Stimulated activated CD4-positive, alpha-beta T cell treated with anti-CD3 and anti-CD28 coated beads, Interleukin-1b, Interleukin-23, amount 100 ng/mL, for 48 hours (primary cell): ENCODE results near the gene TPRA1.

Experiments used
- DNase-seq: peaks from one replicate; pipeline ENCODE4 v3.0.0-alpha.2; 2020

The TPRA1 gene

DNA sequence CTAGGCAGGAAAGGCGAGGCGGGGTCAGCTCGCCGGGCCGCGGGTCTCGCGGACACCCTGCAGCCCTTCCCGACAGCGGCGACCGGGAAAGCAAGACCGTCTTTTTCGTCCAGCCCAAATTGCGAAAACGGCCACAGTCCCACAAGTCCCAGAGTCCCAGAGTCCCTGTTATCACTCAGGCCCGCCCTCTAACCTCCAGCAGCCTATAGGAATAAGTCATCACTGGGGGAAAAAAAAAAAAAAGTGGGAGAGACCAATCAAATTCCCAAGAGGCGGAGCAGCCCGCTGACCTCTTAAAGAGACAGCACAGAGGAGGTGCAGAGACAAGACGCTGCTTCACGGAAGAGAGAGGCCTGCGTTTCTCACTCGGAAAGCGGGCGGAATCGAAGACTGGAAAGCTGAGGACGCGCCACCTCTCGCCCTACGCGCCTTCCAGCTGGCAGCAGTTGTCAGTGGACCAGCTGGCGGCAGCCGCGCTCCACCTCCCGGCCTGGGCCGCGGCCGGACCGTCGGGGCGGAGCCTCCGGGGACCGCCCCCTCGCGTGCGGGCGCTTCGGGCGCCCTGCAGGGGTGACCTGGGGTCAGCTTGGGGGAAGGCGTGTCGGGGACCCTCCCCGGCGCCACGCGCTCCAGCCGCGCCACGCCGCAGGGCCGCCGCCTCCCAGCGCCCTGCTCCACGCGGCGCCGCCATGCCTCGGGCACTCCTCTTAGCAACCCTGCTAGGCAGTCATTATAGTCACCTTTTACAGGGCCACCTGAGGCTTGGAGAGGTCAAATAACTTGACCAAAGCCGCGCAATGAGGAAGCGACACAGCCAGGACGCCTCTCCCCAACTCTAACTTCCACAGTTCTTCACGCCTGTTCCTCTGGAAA, at the start of gene TPRA1:
TSS of gene TPRA1 (minus strand) at position 141 of the 873 bp plus-strand sequence. CDS start 10,587 bp downstream, outside the sequence.
- peak; percentile 86 for DNase-seq

DNA sequence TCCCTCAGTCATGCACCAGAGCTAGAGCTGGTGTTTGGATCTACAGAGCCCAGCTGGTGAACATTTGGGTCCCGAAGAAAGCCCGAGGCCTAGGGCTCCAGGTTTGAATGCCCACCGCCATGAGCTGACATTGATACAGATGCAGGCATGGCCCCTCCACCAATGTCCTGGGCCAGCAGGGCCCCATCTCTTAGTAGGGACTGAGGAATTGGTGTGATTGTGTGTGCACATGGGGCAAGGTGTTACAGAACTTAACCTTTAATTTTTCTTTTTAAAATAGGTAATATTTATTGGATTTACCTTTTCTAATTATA, 49.5 kb upstream of the TPRA1 start:
- no peak for DNase-seq

DNA sequence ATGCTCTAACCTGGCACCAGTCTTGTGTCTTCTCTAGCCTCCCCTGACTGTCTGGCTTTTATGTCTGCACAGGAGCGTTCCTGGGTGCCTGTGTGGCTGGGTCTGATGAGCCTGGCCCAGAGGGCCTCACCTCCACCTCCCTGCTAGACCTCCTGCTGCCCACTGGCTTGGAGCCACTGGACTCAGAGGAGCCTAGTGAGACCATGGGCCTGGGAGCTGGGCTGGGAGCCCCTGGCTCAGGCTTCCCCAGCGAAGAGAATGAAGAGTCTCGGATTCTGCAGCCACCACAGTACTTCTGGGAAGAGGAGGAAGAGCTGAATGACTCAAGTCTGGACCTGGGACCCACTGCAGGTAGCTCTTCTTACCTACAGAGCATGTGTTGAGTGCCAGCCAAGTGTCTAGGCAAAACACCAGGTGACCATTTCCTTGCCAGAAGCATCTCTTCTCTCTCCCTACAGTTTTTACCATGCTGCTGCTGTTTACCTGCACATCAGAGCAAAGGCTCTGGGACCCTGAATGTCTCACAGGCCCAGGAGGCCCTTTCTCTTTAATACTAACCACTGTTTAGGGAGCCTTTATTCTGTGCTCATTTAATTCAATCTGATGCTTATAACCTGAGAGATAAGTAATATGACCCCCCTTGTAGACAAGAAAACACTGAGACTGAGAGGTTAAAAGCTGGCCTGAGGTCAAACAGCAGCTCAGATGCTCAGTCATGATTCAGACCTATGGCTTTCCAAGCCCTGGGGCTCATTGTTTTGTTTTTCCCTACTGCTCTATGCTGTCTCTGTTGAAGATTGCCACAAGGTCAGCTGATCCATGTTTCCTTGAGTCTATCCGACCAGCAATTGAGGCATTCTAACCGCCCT, 48.9 kb upstream of the TPRA1 start:
- no peak for DNase-seq

GRCh38 chr3:127637971-127638370, 47.4 kb upstream of the TPRA1 start:
- DNase-seq = no peak

DNA sequence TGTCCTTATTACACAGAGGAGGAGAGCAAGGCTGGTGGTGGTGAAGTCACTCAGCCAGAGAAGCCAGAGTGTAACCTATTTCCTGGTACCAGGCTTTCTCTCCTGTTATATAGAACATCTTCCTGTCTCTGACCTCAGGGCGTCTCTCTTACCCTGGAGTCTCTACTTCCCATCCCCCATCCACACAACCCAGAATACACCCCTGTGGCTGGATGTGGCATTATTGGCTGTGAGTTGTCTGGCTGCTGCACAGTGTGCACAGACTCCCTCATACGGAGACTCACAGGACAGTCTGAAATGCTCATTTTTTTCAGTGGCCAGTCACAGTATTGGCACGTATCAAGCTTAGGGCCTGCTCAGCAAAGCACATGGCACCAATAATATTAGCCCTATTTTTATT, 47.0 kb upstream of the TPRA1 start:
- DNase-seq = peak; percentile 20

DNA sequence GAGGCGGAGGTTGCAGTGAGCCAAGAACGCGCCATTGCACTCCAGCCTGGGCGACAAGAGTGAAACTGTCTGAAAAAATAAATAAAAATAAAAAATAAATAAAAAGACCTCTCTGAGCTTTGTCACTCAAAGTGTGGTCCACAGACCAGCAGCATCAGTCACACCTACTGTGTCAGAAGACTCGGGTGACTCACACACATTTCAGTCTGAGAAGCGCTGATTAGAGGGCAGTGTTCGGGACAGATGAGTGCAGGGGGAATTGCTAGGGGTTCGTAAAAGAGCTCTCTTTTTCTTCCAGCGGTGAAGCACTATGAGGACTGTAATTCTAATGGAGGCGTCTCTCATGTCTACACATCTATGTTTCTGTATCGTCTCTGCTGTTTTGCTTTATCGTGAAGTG, 44.1 kb upstream of the TPRA1 start:
- no peak for DNase-seq

- DNase-seq = no peak
Observed at GRCh38 chr3:127632035-127632820, 41.7 kb upstream of the TPRA1 start.

- DNase-seq = no peak
Observed at GRCh38 chr3:127630811-127631714, 40.5 kb upstream of the TPRA1 start.

GRCh38 chr3:127629467-127630403, 39.2 kb upstream of the TPRA1 start:
- no peak for DNase-seq

DNA sequence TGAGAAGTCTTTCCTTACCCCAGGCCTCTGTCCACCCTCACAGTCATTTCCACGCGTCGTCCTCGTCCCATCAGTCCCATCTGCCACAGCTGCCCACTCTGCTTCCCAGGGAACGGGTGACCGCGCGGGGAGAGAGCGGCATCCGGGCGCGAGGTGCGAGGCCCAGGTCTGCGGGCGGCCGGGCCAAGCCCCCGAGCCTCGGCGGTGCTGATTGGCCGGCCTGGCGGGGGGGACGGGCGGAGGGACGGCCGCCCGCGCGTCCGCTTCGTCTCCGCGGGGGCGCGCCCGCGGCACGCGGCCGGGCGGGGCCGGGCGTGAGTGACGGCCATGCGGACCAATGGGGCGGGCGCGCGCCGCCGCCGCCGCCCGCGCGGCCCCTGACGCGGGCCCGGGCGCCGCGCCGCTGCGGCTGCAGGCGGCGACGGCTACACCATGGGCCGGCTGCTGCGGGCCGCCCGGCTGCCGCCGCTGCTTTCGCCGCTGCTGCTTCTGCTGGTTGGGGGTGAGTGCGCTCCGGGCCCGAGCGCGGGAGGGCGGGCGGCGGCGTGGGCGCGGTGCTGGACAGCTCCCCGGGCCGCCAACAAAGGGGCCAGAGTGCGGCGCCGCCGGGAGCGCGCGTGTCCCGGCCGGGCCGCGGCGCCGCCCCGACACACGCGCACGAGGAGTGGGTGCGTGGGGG, 38.4 kb upstream of the TPRA1 start, which contains the start of gene PODXL2:
TSS of gene PODXL2 (plus strand) at position 398 of the 679 bp plus-strand sequence. CDS start at position 433, 35 bp downstream.
- DNase-seq = peak; percentile 17

- DNase-seq = no peak
Observed at GRCh38 chr3:127628426-127628787, 37.9 kb upstream of the TPRA1 start.

DNA sequence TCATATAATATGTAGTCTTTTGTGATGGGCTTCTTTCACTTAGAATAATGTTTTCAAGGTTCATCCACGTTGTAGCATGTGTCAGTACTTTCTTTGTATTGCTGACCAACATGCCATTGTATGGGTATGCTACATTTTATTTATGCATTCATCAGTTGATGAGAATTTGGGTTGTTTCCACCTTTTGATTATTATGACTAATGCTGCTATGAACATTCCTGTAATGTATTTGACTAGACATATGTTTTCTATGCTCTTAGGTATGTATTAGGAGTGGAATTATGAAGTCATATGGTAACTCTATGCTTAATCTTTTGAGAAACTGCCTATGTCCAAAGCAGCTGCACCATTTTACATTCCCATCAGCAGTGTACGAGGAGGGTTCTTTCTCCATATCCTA, 35.3 kb upstream of the TPRA1 start:
- DNase-seq = no peak

DNA sequence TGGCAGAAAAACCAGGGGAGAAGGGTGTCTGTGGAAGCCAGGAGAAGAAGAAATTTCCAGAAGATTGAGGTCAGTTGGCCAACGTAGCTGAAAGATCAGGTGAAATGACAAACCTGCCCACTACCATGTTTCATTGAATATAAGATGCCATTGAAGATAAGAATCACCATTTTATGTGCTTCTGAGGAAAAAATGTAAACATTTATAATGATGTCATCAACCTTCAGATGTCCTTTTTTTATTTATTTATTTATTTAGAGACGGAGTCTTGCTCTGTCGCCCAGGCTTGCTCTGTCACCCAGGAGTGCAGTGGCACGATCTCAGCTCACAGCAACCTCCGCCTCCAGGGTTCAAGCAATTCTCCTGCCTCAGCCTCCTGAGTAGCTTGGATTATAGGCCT, 33.5 kb upstream of the TPRA1 start:
- DNase-seq = no peak

- no peak for DNase-seq
Observed at GRCh38 chr3:127622772-127623576, 32.4 kb upstream of the TPRA1 start.

- no peak for DNase-seq
Observed at GRCh38 chr3:127622031-127622430, 31.5 kb upstream of the TPRA1 start.

GRCh38 chr3:127620637-127621375, 30.3 kb upstream of the TPRA1 start:
- no peak for DNase-seq

- DNase-seq = no peak
Observed at GRCh38 chr3:127618891-127619290, 28.4 kb upstream of the TPRA1 start.

DNA sequence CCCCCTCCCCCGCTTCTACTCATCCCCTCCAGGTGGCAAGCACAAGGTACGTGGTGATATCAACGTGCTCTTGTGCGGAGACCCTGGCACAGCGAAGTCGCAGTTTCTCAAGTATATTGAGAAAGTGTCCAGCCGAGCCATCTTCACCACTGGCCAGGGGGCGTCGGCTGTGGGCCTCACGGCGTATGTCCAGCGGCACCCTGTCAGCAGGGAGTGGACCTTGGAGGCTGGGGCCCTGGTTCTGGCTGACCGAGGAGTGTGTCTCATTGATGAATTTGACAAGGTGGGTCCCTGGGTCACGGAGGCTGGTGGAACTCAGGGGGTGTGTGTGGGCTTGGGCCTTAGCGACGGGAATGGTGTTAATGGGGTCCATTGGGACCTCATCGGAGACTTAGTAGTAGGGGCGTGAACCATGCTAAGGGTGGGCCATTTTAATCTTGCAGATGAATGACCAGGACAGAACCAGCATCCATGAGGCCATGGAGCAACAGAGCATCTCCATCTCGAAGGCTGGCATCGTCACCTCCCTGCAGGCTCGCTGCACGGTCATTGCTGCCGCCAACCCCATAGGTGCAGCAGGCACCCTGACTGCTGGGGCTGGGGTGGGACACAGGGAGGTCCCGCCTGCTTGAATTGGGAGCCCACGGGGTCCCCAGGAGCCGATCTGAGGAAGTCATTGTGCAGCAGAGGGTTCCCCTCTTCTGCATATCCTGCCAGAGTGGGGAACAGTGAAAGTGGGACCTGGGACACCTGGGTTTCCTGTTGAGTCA, 26.5 kb upstream of the TPRA1 start:
- no peak for DNase-seq
